A549 (cell line): ENCODE data around the gene OR6A2. TPM values are rescaled to one million over a fixed set of nuclear protein-coding genes. Genes with fewer than 3 reads are reported as not detected.
A peak's percentile ranks its signal among the peaks of the same experiment; 100 is the strongest.

Experiments used
- ATAC-seq, 2 experiments: fragments of 200-7000 bp in 1 of 2; fragments of >200 bp in 1 of 2; cut with Nextera tagmentation in 1 of 2; cut with Tn5 transposase in 1 of 2; 3 replicates each; pipeline versions ENCODE4 v1.8.0 to v1.9.1; 2018 to 2020; ENCODE audit warnings: mild to moderate bottlenecking in 1 of 2, moderate library complexity in 1 of 2
- CTCF ChIA-PET: fragments of 300-600 bp; sonication (Branson Sonifier 250); formaldehyde crosslinking; extraction: SDS; loops from one replicate; lab custom pipeline; 2021; ENCODE audit warnings: antibody characterized with exemption, inconsistent platforms; lab: Yijun Ruan, JAX
- POLR2A ChIA-PET: fragments of 350-600 bp; formaldehyde crosslinking; extraction: SDS; loops from one replicate; lab custom pipeline; 2021; ENCODE audit warnings: antibody characterized with exemption, inconsistent platforms; lab: Yijun Ruan, JAX
- DNase-seq, 2 experiments: peaks; one replicate each; pipeline versions ENCODE4 v3.0.0 to v3.0.0-alpha.2; 2011 to 2016; ENCODE audit warnings: low read depth in 1 of 2, low spot score in 1 of 2
- FAIRE-seq: peaks from 2 replicates; lab custom pipeline; 2011; peaks lifted over from hg19 to GRCh38; lab: Jason Lieb, UNC
- H3K27ac ChIP-seq, 2 experiments: fragments of >200 bp; sonication (Bioruptor Twin); formaldehyde crosslinking; 3 replicates each; pipeline ENCODE4 v1.5.1; 2016 to 2017
- H3K4me1 ChIP-seq: fragments of >200 bp; sonication (Bioruptor Twin); formaldehyde crosslinking; 3 replicates; pipeline ENCODE4 v1.6.1; 2016
- H3K4me2 ChIP-seq: fragments of >200 bp; sonication (Bioruptor Twin); formaldehyde crosslinking; 3 replicates; pipeline ENCODE4 v1.6.1; 2016
- H3K4me3 ChIP-seq: fragments of >200 bp; sonication (Bioruptor Twin); formaldehyde crosslinking; 3 replicates; pipeline ENCODE4 v1.5.1; 2016
- H3K9me3 ChIP-seq: fragments of >200 bp; sonication (Bioruptor Twin); formaldehyde crosslinking; 3 replicates; pipeline ENCODE4 v1.6.1; 2016
- BCL3 ChIP-seq: fragments of >200 bp; sonication (Bioruptor Twin); formaldehyde crosslinking; IDR thresholded peaks from 3 replicates; pipeline ENCODE4 v1.6.1; 2016
- BHLHE40 ChIP-seq: IDR thresholded peaks from 2 replicates; pipeline ENCODE4 v1.6.1; 2012; ENCODE audit warnings: low read depth, low read length, inconsistent platforms
- CHD4 ChIP-seq: fragments of 200-600 bp; sonication (generic); IDR thresholded peaks from 2 replicates; pipeline ENCODE4 v1.6.1; 2016; ENCODE audit warnings: antibody characterized with exemption, mild to moderate bottlenecking, borderline replicate concordance
- CTCF ChIP-seq: fragments of >200 bp; sonication (Bioruptor Twin); formaldehyde crosslinking; IDR thresholded peaks from 3 replicates; pipeline ENCODE4 v1.5.1; 2016
- E2F6 ChIP-seq: IDR thresholded peaks from 2 replicates; pipeline ENCODE4 v1.6.1; 2012; ENCODE audit warnings: low read depth, borderline replicate concordance
- FOSB ChIP-seq: fragments of 250-450 bp; sonication (Bioruptor Pico); IDR thresholded peaks from 2 replicates; pipeline ENCODE4 v1.5.0; 2020; ENCODE audit warnings: mild to moderate bottlenecking, moderate library complexity
- FOXS1 ChIP-seq: fragments of 250-450 bp; sonication (Bioruptor Pico); IDR thresholded peaks from 2 replicates; pipeline ENCODE4 v1.5.0; 2020; ENCODE audit warnings: mild to moderate bottlenecking, moderate library complexity
- HOXB13 ChIP-seq: fragments of 250-450 bp; sonication (Bioruptor Pico); IDR thresholded peaks from 2 replicates; pipeline ENCODE4 v1.5.0; 2020; ENCODE audit warnings: low read depth, mild to moderate bottlenecking, moderate library complexity
- JUN ChIP-seq, 2 experiments: fragments of >200 bp; sonication (Bioruptor Twin); formaldehyde crosslinking; IDR thresholded peaks; 2 replicates in 1 of 2; 3 replicates in 1 of 2; pipeline ENCODE4 v1.6.1; 2016 to 2017
- JUNB ChIP-seq: fragments of >200 bp; sonication (Bioruptor Twin); formaldehyde crosslinking; IDR thresholded peaks from 2 replicates; pipeline ENCODE4 v1.6.1; 2016
- KDM1A ChIP-seq: fragments of 200-600 bp; sonication (generic); IDR thresholded peaks from 2 replicates; pipeline ENCODE4 v1.6.1; 2016; ENCODE audit warnings: low read depth, mild to moderate bottlenecking
- KDM5A ChIP-seq: fragments of 200-600 bp; sonication (generic); IDR thresholded peaks from 2 replicates; pipeline ENCODE4 v1.6.1; 2016; ENCODE audit warnings: antibody characterized with exemption, mild to moderate bottlenecking
- MAFK ChIP-seq: fragments of 450-650 bp; IDR thresholded peaks from 2 replicates; pipeline ENCODE4 v1.6.1; 2014; ENCODE audit not compliant: partially characterized antibody
- MAZ ChIP-seq: fragments of 150-350 bp; IDR thresholded peaks from 2 replicates; pipeline ENCODE4 v1.6.1; 2014; ENCODE audit warnings: antibody characterized with exemption, low read depth, low read length, borderline replicate concordance
- NFE2L2 ChIP-seq: fragments of 150-350 bp; conservative IDR thresholded peaks from 2 replicates; pipeline ENCODE4 v1.6.1; 2014; ENCODE audit warnings: low read length
- NR3C1 ChIP-seq: fragments of >200 bp; sonication (Bioruptor Twin); formaldehyde crosslinking; IDR thresholded peaks from 3 replicates; pipeline ENCODE4 v1.6.1; 2017
- PHF8 ChIP-seq: fragments of 200-600 bp; sonication (generic); IDR thresholded peaks from 2 replicates; pipeline ENCODE4 v1.6.1; 2016; ENCODE audit warnings: low read depth, mild to moderate bottlenecking, antibody characterized with exemption, moderate library complexity, borderline replicate concordance
- POLR2A ChIP-seq: IDR thresholded peaks from 2 replicates; pipeline ENCODE4 v1.6.1; 2012; ENCODE audit warnings: mild to moderate bottlenecking, low read length
- POLR2AphosphoS2 ChIP-seq: conservative IDR thresholded peaks from 2 replicates; pipeline ENCODE4 v1.6.1; 2012; ENCODE audit warnings: low read length, improper control_type of control experiment, inconsistent platforms
- RAD21 ChIP-seq, 2 experiments: fragments of >200 bp in 1 of 2; sonication (Bioruptor Twin) in 1 of 2; formaldehyde crosslinking in 1 of 2; IDR thresholded peaks in 1 of 2; conservative IDR thresholded peaks in 1 of 2; 2 replicates in 1 of 2; 3 replicates in 1 of 2; pipeline ENCODE4 v1.6.1; 2012 to 2018; ENCODE audit warnings: inconsistent platforms in 1 of 2
- RCOR1 ChIP-seq: fragments of 150-350 bp; IDR thresholded peaks from 2 replicates; pipeline ENCODE4 v1.6.1; 2014; ENCODE audit warnings: antibody characterized with exemption, low read length, low read depth
- SMC3 ChIP-seq: fragments of >200 bp; sonication (Bioruptor Twin); formaldehyde crosslinking; IDR thresholded peaks from 3 replicates; pipeline ENCODE4 v1.6.1; 2018; ENCODE audit warnings: inconsistent platforms
- USF2 ChIP-seq: fragments of 450-650 bp; IDR thresholded peaks from 2 replicates; pipeline ENCODE4 v1.6.1; 2014; ENCODE audit warnings: antibody characterized with exemption
- ZC3H11A ChIP-seq: fragments of 450-650 bp; IDR thresholded peaks from 2 replicates; pipeline ENCODE4 v1.6.1; 2014; ENCODE audit warnings: antibody characterized with exemption, mild to moderate bottlenecking
- ZNF302 ChIP-seq: fragments of 250-450 bp; sonication (Bioruptor Pico); IDR thresholded peaks from 2 replicates; pipeline ENCODE4 v1.9.0; 2021; ENCODE audit warnings: inconsistent platforms, mild to moderate bottlenecking, moderate library complexity
- WGBS: methylation state at CpG from one replicate; pipeline ENCODE4 v1.1.6; 2017; ENCODE audit errors: missing lambda C conversion rate; 5-methylcytosine and 5-hydroxymethylcytosine counted together
- polyA plus RNA-seq, 4 experiments: library from polyadenylated mRNA; depleted of rRNA in 3 of 4; stranded (reverse); fragments of >200 nt; fragmentation: RNase III in 1 of 4; extraction: RNeasy Plus Mini Kit Qiagen cat#74134 plus additional on column Dnase treatment in 1 of 4; gene quantifications; 2 replicates in 3 of 4; 3 replicates in 1 of 4; pipeline ENCODE4 v1.2.3, GENCODE V29; 2011 to 2017

The OR6A2 gene
- polyA plus RNA-seq, 2 of the 4 experiments (the other 2 are of a cell fraction), result 0.01 TPM; not detected in 1

- CTCF ChIA-PET, result interaction anchor here (1.4 kb wide), 1 partner anchor 23 kb away, joined by 5 read pairs; no protein-coding TSS in a partner anchor
- POLR2A ChIA-PET, result no interaction called here
- H3K4me3 ChIP-seq, result no peak overlapping the region
- H3K9me3 ChIP-seq, result no peaks in the 10 kb centered on the region
- FAIRE-seq, result no peak
- no peak for DNase-seq
- no peak for TF ChIP-seq NR3C1
- TF ChIP-seq ZC3H11A, result no peak
- TF ChIP-seq E2F6, result no peak
- TF ChIP-seq JUNB, result no peak
- TF ChIP-seq MAZ, result no peak
- no peak for TF ChIP-seq ZNF302 (CRISPR knock-in tag)
- no peak for TF ChIP-seq KDM1A
- no peak for TF ChIP-seq CHD4
- TF ChIP-seq MAFK, result no peak
- no peak for TF ChIP-seq JUN (IDR thresholded peaks at IDR 0.05)
- no peak for TF ChIP-seq BCL3
- no peak for TF ChIP-seq RAD21 (conservative IDR thresholded peaks at IDR 0.05 in 1 of 2, IDR thresholded peaks at IDR 0.05 in 1 of 2)
- TF ChIP-seq KDM5A, result no peak
- no peak for TF ChIP-seq BHLHE40
- H3K4me2 ChIP-seq, result no peak overlapping the region
- no peak for ATAC-seq
- H3K27ac ChIP-seq, result no peak overlapping the region
- H3K4me1 ChIP-seq, result no peaks in the 10 kb centered on the region
These were observed 21.0 kb downstream of the OR6A2 start for GRCh38 chr11:6778518-6778917.

DNA sequence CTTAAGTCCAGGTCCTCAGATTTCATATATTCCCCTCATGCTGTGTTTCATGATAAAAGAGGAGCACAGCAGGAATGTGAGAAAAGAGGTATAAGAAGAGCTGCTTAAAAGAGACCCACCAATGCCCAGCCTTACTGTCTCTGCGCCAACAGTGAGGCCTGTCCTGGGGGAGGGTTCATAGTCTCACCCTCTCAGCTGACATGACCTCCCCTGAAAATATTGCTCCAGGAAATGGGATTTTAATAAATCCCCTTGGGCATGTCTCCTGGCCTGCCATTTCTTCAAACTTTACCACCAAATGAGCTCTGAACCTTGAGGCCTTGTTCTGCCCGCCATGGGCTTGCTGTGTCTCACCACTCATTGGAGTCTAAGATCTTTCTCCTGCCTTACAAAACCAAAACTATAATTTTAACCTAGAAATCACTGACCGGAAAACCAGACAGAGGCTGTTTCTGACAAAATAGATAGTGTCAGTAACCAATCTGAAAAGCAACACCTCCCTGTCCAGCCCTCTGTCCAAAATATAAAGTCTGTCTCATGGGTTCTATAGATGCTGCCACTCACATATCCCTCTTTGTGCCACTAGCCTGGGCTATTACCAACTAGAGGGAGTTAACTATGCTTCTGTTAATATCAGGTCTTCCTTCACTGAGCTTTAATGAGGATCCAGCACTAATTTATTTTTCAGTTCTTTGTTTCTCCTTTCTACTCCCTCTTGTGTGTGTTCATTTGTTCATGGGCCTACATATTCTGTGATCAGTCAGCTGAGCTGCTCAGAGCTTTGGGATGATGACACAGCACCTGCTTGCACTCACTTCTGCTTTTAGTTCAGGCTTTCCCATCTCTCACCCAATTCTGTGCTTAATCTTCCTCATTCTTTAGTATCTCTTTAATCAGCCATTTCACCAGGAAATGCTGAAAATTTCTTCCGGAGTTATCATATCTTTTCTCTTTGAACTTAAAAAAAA, 27.3 kb downstream of the OR6A2 start, which contains the start of gene OR2AG2:
Gene OR2AG2 (minus strand): TSS at position 51 of the 968 bp plus-strand sequence. CDS start 3,019 bp downstream, outside the sequence.
- TF ChIP-seq POLR2AphosphoS2 (no peak), HOXB13 (no peak), RCOR1 (no peak), E2F6 (no peak), FOXS1 (CRISPR knock-in tag) (no peak)
- TF ChIP-seq, all 56 proteins: peak for 0
- ATAC-seq (no peak), FAIRE-seq (no peak)

DNA sequence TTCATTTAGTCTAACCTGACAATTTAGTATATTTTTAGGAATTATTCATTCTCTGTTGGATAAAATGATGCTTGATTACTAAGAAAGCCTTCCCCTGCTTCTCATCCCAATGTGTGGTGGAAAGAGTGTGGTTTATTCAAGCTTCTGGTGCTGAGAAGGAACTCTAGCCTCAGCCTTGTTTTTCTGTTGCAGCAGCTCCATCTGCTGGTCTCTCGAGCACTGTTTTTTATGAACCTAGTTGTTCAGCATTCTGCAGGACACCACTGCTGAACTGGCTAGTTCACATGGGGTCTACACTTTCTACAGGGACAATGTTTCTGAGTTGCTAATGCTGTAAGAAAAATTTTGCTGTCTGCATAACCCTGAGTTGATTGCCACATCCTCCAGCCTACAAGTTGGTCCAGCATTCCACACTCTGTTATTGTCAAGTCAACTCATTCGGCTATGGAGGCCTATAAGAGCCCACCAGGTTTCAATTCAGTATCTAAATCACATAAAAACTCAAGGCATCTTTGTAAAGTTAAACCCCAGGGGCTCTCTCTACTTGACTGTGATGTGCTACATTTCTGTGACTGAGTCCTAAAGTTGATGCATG, 42.0 kb downstream of the OR6A2 start:
- FAIRE-seq (no peak), ATAC-seq (peak; percentile 91 to 94), DNase-seq (peak; percentile 35 to 58)
- H3K4me3 ChIP-seq, result no peak overlapping the region
- no peak overlapping the region for H3K27ac ChIP-seq
- TF ChIP-seq NR3C1, result no peak
- peak; percentile 62 for TF ChIP-seq CTCF
- TF ChIP-seq RAD21 (conservative IDR thresholded peaks at IDR 0.05 in 1 of 2, IDR thresholded peaks at IDR 0.05 in 1 of 2), result peak; percentile 56 to 72
- TF ChIP-seq BCL3, result no peak
- no peak for TF ChIP-seq USF2
- no peak for TF ChIP-seq FOSB
- TF ChIP-seq SMC3, result peak; percentile 46; the same call in 1 of the 3 replicates
- no peak for TF ChIP-seq PHF8
- TF ChIP-seq POLR2A, result no peak
- TF ChIP-seq NFE2L2, result no peak
- no peak overlapping the region for H3K4me2 ChIP-seq
- ChIA-PET POLR2A (no interaction called here), CTCF (interaction anchor here (0.6 to 6.1 kb wide), 12 partner anchors 8 to 403 kb away, joined by 3 to 41 read pairs (median 4); no protein-coding TSS in a partner anchor)
- H3K9me3 ChIP-seq, result no peaks in the 10 kb centered on the region; the same call in 2 of the 3 replicates
- WGBS, result 23% methylated on average over 2 of the region's 2 CpGs
- no peaks in the 10 kb centered on the region for H3K4me1 ChIP-seq

More for the DNA sequence above, 27.3 kb downstream of the OR6A2 start, which contains the start of gene OR2AG2:
- DNase-seq, result no peak
- Histone ChIP-seq H3K4me3 (no peak within 1 kb of the TSS), H3K9me3 (no peaks in the 10 kb centered on the region), H3K27ac (no peak within 1 kb of the TSS), H3K4me2 (no peak within 1 kb of the TSS), H3K4me1 (no peaks in the 10 kb centered on the region)
- 45% methylated on average over 4 of the region's 4 CpGs for WGBS
- ChIA-PET POLR2A (no interaction called here), CTCF (interaction anchor here (1.5 kb wide), 1 partner anchor 17 kb away, joined by 6 read pairs; no protein-coding TSS in a partner anchor)
